ENCODE results near the gene GDF11. TPM values are rescaled to one million over a fixed set of nuclear protein-coding genes. Genes with fewer than 3 reads are reported as not detected.

Gene GDF11
- total RNA-seq, 1 experiment from 2014 or later, result 31.8 TPM

DNA sequence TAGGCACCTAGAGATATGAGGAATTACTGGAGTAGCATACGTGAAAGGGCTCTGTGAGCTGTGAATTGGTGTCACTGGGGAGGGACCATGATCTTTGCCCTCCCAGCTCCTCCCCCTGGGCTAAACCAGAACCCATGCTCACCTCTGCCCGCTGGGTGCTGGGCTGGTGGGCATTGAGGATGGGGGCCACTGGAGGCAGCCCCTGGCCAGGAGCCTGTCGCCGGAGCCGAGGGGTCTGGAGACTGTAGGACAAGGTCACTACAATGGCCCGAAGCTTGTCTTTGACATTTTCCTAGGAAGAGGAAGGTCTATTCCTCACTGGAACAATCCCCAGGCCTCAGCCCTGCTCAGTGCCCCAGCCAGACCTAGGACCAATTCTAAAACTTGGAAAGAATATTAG is 46.8 kb upstream of the GDF11 start:
- Histone ChIP-seq H4K5ac (ENCODE audit: insufficient read length, low read depth, low read length) (no peak overlapping the region), H3K23me2 (ENCODE audit: insufficient read length, low read depth, low read length, poor library complexity, severe bottlenecking) (no peaks in the 10 kb centered on the region), H4K20me1 (ENCODE audit: control insufficient read depth, insufficient read depth, insufficient read length) (no peaks in the 10 kb centered on the region), H2BK12ac (ENCODE audit: insufficient read length, low read depth, low read length) (no peak overlapping the region), H2BK5ac (ENCODE audit: insufficient read length, low read length) (no peak overlapping the region), H3K23ac (ENCODE audit: insufficient read length, low read depth, low read length) (no peak overlapping the region), H4K91ac (ENCODE audit: insufficient read length, low read depth, low read length) (no peak overlapping the region), H4K8ac (replicated peaks; ENCODE audit: insufficient read length, low read depth, low read length) (no peak overlapping the region), H3K27me3 (ENCODE audit: insufficient read depth, low read length) (no peaks in the 10 kb centered on the region; the same call in 1 of the 2 replicates), H3K4ac (ENCODE audit: low read depth, low read length) (no peak overlapping the region), H3K9ac (ENCODE audit: extremely low read depth, insufficient read length, low read length) (no peak overlapping the region), H3K79me1 (ENCODE audit: insufficient read depth, low read depth, low read length, poor library complexity, severe bottlenecking) (no peaks in the 10 kb centered on the region), H3K4me2 (ENCODE audit: insufficient read depth, insufficient read length, low read length) (no peak overlapping the region), H3K56ac (ENCODE audit: insufficient read length, low read depth, low read length) (no peak overlapping the region), H3K27ac (ENCODE audit: insufficient read length, low read depth, low read length) (no peak overlapping the region), H3K14ac (ENCODE audit: insufficient read depth, low read length) (no peak overlapping the region), H2BK20ac (ENCODE audit: low read depth, low read length, poor library complexity, severe bottlenecking) (no peak overlapping the region), H2AK5ac (ENCODE audit: insufficient read length, low read length) (no peak overlapping the region), H2AFZ (ENCODE audit: low read length) (no peak overlapping the region), H3K18ac (ENCODE audit: insufficient read length, low read depth, low read length) (no peak overlapping the region), H3T11ph (ENCODE audit: low read length) (no peak overlapping the region), H3K4me1 (ENCODE audit: insufficient read depth, low read length) (no peaks in the 10 kb centered on the region), H3K79me2 (ENCODE audit: insufficient read depth, low read length) (no peaks in the 10 kb centered on the region), H2BK120ac (ENCODE audit: low read depth, low read length, poor library complexity, severe bottlenecking) (no peak overlapping the region), H2BK15ac (ENCODE audit: low read depth, low read length) (no peak overlapping the region), H3K9me3 (ENCODE audit: control insufficient read depth, low read depth, low read length) (no peaks in the 10 kb centered on the region)
- H3K4me3 Mint-ChIP-seq, result no peak overlapping the region
- H3K27ac Mint-ChIP-seq, result no peak overlapping the region
- DNase-seq, result no peak
- H3K4me1 Mint-ChIP-seq, result no peaks in the 10 kb centered on the region
- peaks cover 30 to 53% (median 46%) of the 10 kb centered on the region in 3 experiments for H3K36me3 Mint-ChIP-seq (ENCODE audit: insufficient read depth in 1 of 3, low read depth in 3 of 3)
- no peaks in the 10 kb centered on the region for H3K27me3 Mint-ChIP-seq (ENCODE audit: low read depth)
- no peaks in the 10 kb centered on the region for H3K9me3 Mint-ChIP-seq
- TF ChIP-seq, protein P1, sequence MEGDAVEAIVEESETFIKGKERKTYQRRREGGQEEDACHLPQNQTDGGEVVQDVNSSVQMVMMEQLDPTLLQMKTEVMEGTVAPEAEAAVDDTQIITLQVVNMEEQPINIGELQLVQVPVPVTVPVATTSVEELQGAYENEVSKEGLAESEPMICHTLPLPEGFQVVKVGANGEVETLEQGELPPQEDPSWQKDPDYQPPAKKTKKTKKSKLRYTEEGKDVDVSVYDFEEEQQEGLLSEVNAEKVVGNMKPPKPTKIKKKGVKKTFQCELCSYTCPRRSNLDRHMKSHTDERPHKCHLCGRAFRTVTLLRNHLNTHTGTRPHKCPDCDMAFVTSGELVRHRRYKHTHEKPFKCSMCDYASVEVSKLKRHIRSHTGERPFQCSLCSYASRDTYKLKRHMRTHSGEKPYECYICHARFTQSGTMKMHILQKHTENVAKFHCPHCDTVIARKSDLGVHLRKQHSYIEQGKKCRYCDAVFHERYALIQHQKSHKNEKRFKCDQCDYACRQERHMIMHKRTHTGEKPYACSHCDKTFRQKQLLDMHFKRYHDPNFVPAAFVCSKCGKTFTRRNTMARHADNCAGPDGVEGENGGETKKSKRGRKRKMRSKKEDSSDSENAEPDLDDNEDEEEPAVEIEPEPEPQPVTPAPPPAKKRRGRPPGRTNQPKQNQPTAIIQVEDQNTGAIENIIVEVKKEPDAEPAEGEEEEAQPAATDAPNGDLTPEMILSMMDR (conservative IDR thresholded peaks at IDR 0.05), result no peak
- WGBS (ENCODE audit: extremely low coverage, insufficient read length, low lambda C conversion rate), result no CpG with 5 or more reads among the region's 6 CpGs
